KMS-11 (cell line): ENCODE measurements around the gene PARVA.

Experiments used
- H2AFZ ChIP-seq: fragments of 200-600 bp; sonication (generic); 2 replicates; pipeline ENCODE4 v1.6.1; 2016; ENCODE audit warnings: antibody characterized with exemption, mixed run types, low read depth
- H3K27ac ChIP-seq: fragments of 200-600 bp; sonication (generic); 2 replicates; pipeline ENCODE4 v1.6.1; 2016; ENCODE audit warnings: mild to moderate bottlenecking, mixed run types
- H3K27me3 ChIP-seq: fragments of 200-600 bp; sonication (generic); 2 replicates; pipeline ENCODE4 v1.6.1; 2017; ENCODE audit warnings: mild to moderate bottlenecking, low read depth, mixed run types, moderate library complexity; ENCODE audit not compliant: insufficient read depth
- H3K36me3 ChIP-seq: fragments of 200-600 bp; sonication (generic); 2 replicates; pipeline ENCODE4 v1.6.1; 2017; ENCODE audit warnings: mild to moderate bottlenecking, mixed run types; ENCODE audit not compliant: insufficient read depth
- H3K4me1 ChIP-seq: fragments of 200-600 bp; sonication (generic); 2 replicates; pipeline ENCODE4 v1.6.1; 2016; ENCODE audit warnings: mild to moderate bottlenecking, low read depth, mixed run types; ENCODE audit not compliant: poor library complexity, severe bottlenecking
- H3K4me2 ChIP-seq: fragments of 200-600 bp; sonication (generic); 2 replicates; pipeline ENCODE4 v1.7.0; 2016; ENCODE audit warnings: mild to moderate bottlenecking, mixed run types
- H3K4me3 ChIP-seq: fragments of 200-600 bp; sonication (generic); IDR thresholded peaks from 2 replicates; pipeline ENCODE4 v1.6.1; 2017; ENCODE audit warnings: low read depth, low read length, mixed read lengths; ENCODE audit not compliant: insufficient read depth
- H3K79me2 ChIP-seq: fragments of 200-600 bp; sonication (generic); 2 replicates; pipeline ENCODE4 v1.6.1; 2016; ENCODE audit warnings: low read depth, mixed run types; ENCODE audit not compliant: insufficient read depth
- H3K9ac ChIP-seq: fragments of 200-600 bp; sonication (generic); 2 replicates; pipeline ENCODE4 v1.6.1; 2016; ENCODE audit warnings: mild to moderate bottlenecking, mixed run types
- H4K20me1 ChIP-seq: fragments of 200-600 bp; sonication (generic); 2 replicates; pipeline ENCODE4 v1.6.1; 2016; ENCODE audit warnings: mild to moderate bottlenecking, mixed run types; ENCODE audit not compliant: insufficient read depth
- TF ChIP-seq, protein P1 (sequence below): fragments of 200-600 bp; sonication (generic); conservative IDR thresholded peaks from 2 replicates; pipeline ENCODE4 v1.6.1; 2017; ENCODE audit warnings: low read depth, mild to moderate bottlenecking, antibody characterized with exemption, low read length, moderate library complexity, mixed read lengths

The PARVA gene

DNA sequence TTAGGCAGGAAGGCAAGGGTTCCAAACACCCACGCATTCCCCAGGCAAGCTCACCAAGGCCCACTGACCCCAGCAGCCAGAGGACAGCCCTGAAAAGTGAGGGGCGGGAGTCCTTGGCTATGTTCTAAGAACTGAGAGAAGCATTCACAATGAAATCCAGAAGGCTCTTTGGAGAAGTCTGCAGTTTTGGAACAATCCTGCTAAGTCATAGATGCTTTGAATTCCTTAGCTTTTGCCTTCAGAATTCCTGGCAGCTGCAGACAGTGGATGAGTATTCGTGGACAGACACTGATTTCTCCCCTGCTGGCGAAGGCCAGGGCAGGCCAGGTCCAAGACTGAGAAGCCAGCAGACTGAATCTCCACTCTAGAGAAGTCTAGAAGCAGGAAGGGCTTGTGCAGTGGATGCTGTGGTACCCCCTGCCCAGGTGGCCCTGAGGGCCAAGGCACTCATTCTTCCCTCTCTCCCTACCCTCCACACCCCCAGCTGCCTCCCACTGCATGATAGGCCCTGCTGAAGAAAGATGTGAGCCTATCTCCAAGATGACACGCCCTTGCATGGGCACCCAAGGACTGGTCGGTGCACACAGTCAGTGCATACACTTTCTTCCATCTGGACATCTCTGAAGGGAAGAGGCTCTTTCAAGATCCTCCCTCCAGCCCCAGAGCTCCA, 163.7 kb downstream of the PARVA start:
- H3K9ac ChIP-seq = no peak overlapping the region
- no peaks in the 10 kb centered on the region for H3K4me1 ChIP-seq
- H3K27ac ChIP-seq = no peak overlapping the region
- no peaks in the 10 kb centered on the region for H3K36me3 ChIP-seq
- no peak overlapping the region for H3K4me2 ChIP-seq
- H2AFZ ChIP-seq = no peak overlapping the region
- no peaks in the 10 kb centered on the region for H3K27me3 ChIP-seq
- H3K4me3 ChIP-seq = no peak overlapping the region
- TF ChIP-seq, protein P1, sequence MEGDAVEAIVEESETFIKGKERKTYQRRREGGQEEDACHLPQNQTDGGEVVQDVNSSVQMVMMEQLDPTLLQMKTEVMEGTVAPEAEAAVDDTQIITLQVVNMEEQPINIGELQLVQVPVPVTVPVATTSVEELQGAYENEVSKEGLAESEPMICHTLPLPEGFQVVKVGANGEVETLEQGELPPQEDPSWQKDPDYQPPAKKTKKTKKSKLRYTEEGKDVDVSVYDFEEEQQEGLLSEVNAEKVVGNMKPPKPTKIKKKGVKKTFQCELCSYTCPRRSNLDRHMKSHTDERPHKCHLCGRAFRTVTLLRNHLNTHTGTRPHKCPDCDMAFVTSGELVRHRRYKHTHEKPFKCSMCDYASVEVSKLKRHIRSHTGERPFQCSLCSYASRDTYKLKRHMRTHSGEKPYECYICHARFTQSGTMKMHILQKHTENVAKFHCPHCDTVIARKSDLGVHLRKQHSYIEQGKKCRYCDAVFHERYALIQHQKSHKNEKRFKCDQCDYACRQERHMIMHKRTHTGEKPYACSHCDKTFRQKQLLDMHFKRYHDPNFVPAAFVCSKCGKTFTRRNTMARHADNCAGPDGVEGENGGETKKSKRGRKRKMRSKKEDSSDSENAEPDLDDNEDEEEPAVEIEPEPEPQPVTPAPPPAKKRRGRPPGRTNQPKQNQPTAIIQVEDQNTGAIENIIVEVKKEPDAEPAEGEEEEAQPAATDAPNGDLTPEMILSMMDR = no peak
- H3K79me2 ChIP-seq = no peaks in the 10 kb centered on the region
- H4K20me1 ChIP-seq = no peaks in the 10 kb centered on the region

GRCh38 chr11:12541583-12542151, 164.3 kb downstream of the PARVA start:
- Histone ChIP-seq H3K4me3 (no peak overlapping the region), H3K4me2 (no peak overlapping the region), H3K27me3 (no peaks in the 10 kb centered on the region), H3K79me2 (no peaks in the 10 kb centered on the region), H3K4me1 (no peaks in the 10 kb centered on the region), H2AFZ (no peak overlapping the region), H3K27ac (no peak overlapping the region), H3K9ac (no peak overlapping the region), H3K36me3 (no peaks in the 10 kb centered on the region), H4K20me1 (no peaks in the 10 kb centered on the region)
- TF ChIP-seq, protein P1 = no peak

GRCh38 chr11:12542186-12542935, 165.0 kb downstream of the PARVA start:
- H3K9ac ChIP-seq = no peak overlapping the region
- no peak overlapping the region for H2AFZ ChIP-seq
- no peak overlapping the region for H3K4me2 ChIP-seq
- no peaks in the 10 kb centered on the region for H3K79me2 ChIP-seq
- H4K20me1 ChIP-seq = no peaks in the 10 kb centered on the region
- no peaks in the 10 kb centered on the region for H3K36me3 ChIP-seq
- no peaks in the 10 kb centered on the region for H3K4me1 ChIP-seq
- H3K27me3 ChIP-seq = no peaks in the 10 kb centered on the region
- TF ChIP-seq, protein P1 = no peak
- H3K4me3 ChIP-seq = no peak overlapping the region
- H3K27ac ChIP-seq = no peak overlapping the region

DNA sequence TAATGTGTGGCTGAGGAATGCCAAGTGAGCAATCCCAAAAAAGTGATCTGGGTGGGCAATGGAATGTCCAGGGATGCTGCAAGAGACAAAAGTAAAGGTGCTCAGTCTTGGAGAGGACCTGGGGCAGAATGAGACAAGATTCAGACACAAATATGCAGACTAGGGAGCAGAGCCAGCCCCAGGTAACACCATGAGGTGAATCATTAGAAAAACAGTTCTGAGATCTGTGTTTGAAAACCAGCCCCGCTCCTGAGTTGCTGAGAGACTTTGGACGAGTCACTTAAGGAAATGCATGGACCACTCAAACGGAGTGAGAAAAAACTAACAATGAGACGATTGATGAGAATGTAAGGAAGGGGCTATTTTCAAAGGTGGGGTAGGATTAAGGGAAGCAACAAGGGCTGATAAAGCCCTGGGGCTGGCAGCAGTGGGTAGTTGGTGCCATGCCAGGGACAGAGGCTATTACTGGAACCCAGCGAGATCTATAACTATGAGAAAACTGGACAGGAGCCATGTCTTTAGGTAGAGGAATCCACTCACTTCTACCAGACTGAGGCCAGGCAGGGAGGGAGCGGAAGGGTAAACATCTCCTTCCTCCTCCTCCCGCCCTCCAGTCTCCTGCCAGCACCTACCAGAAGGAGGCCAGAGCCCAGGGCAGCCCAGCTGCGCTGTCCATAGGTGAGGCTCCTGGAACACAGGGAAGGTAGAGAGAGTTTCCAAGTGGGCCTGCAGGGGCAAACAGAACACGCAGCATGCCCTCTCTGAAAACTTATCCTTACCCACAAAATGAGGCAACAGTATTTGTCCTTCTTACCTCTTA, 166.4 kb downstream of the PARVA start:
- Histone ChIP-seq H2AFZ (no peak overlapping the region), H3K4me2 (no peak overlapping the region), H3K9ac (no peak overlapping the region), H3K4me3 (no peak overlapping the region), H3K4me1 (no peaks in the 10 kb centered on the region), H3K27me3 (no peaks in the 10 kb centered on the region), H3K27ac (no peak overlapping the region), H4K20me1 (no peaks in the 10 kb centered on the region), H3K79me2 (no peaks in the 10 kb centered on the region), H3K36me3 (no peaks in the 10 kb centered on the region)
- TF ChIP-seq, protein P1 = no peak
